GM13976 (cell line): Measurements from ENCODE around the gene NOC2L.

Experiments
- DNase-seq: peaks from one replicate; pipeline ENCODE4 v3.0.0; 2012; ENCODE audit warnings: low spot score
- CTCF ChIP-seq: IDR thresholded peaks from 2 replicates; pipeline ENCODE4 v1.5.1; 2012; ENCODE audit warnings: borderline replicate concordance, mild to moderate bottlenecking; ENCODE audit not compliant: insufficient read depth; ENCODE audit errors: extremely low read depth, missing control alignments, control extremely low read depth
- in situ Hi-C: fragments of 300-500 bp; cut with MboI; formaldehyde crosslinking; loops from one replicate; pipeline ENCODE4 v1.12.0; 2022; ENCODE audit warnings: low sequenced_read_pairs, mixed read lengths, inconsistent platforms; ENCODE audit not compliant: unreplicated experiment

NOC2L gene

GRCh38 chr1:983798-984475 lies 24.9 kb upstream of the NOC2L start:
- in situ Hi-C loops: no loop called here
- peak; percentile 95 for TF ChIP-seq CTCF
- DNase-seq: peak; percentile 89

GRCh38 chr1:982765-983436 lies 23.8 kb upstream of the NOC2L start:
- no peak for TF ChIP-seq CTCF
- in situ Hi-C loops: no loop called here
- no peak for DNase-seq

GRCh38 chr1:981955-982558 lies 23.0 kb upstream of the NOC2L start, which contains the start of gene PERM1:
Gene PERM1, minus strand, starts transcription at chr1:982093. Its CDS starts 1,064 bp downstream, at chr1:981029.
- no peak for DNase-seq
- in situ Hi-C loops: no loop called here
- no peak for TF ChIP-seq CTCF

- TF ChIP-seq CTCF: no peak
- in situ Hi-C loops: no loop called here
Observed at GRCh38 chr1:981491-981954, 22.5 kb upstream of the NOC2L start.

GRCh38 chr1:980602-981395 lies 21.7 kb upstream of the NOC2L start:
- no peak for DNase-seq
- no peak for TF ChIP-seq CTCF
- in situ Hi-C loops: no loop called here

More at GRCh38 chr1:981491-981954, 22.5 kb upstream of the NOC2L start:
- no peak for DNase-seq

- no peak for TF ChIP-seq CTCF
- in situ Hi-C loops: no loop called here
Observed at GRCh38 chr1:980137-980571, 21.1 kb upstream of the NOC2L start.

More at GRCh38 chr1:980137-980571, 21.1 kb upstream of the NOC2L start:
- DNase-seq: no peak
